ENCODE measurements around the gene CLSTN2. TPM values are rescaled to one million over a fixed set of nuclear protein-coding genes. Genes with fewer than 3 reads are reported as not detected.

CLSTN2 gene
- polyA plus RNA-seq, 1 donor from 2014 or later: not detected

DNA sequence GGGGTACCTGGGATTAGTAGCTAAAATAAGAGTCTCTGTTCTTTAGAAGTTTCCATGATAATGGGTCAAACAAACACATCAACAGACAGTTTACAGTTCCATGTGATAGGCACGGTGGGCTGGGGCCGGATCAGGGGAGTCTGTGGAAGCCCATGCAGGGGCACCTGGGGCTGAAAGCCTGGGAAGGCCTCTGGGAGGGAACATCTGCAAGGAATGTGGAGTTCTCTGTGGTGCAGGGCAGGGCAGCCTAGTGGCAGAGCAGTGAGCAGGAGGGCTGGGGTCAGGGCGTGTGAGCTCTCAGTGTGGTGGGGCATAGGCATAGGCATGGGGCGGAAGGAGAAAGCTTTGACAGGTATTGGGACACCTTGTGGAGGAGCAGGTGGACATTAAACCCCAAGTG is 535.2 kb downstream of the CLSTN2 start:
- H3K36me3 Mint-ChIP-seq: no peaks in the 10 kb centered on the region
- peaks cover 0 to 4% (median 4%) of the 10 kb centered on the region in 3 donors for H3K9me3 Mint-ChIP-seq
- H3K27me3 Mint-ChIP-seq: no peaks in the 10 kb centered on the region
- H3K4me3 Mint-ChIP-seq: no peak overlapping the region
- no peak overlapping the region for H3K27ac Mint-ChIP-seq
- no peaks in the 10 kb centered on the region for H3K4me1 Mint-ChIP-seq

DNA sequence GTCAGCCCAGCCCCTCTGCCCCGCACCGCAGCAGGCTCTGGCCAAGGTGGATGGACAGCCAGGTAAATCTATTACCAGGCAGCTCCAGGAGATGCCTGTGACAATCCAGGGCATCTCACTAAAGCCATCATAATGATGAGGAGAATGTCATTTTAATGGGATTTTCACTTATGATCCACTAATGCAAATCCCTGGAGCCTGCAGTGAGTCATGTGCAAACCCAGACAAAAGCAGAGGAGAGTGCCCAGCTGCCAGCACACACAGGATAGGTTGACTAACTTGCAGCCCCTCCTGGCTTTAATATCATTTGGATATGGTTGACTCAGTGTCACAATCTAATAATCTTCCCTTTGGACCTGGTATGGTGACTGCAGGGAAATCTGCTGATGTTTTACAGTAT is 536.0 kb downstream of the CLSTN2 start:
- H3K36me3 Mint-ChIP-seq: no peaks in the 10 kb centered on the region

GRCh38 chr3:140472306-140473020 is 537.5 kb downstream of the CLSTN2 start:
- H3K27ac Mint-ChIP-seq: no peak overlapping the region
- peaks cover 1% of the 10 kb centered on the region for H3K27me3 Mint-ChIP-seq
- peaks cover 0 to 6% (median 4%) of the 10 kb centered on the region in 3 donors for H3K9me3 Mint-ChIP-seq
- no peaks in the 10 kb centered on the region for H3K36me3 Mint-ChIP-seq
- H3K4me3 Mint-ChIP-seq: no peak overlapping the region
- no peaks in the 10 kb centered on the region for H3K4me1 Mint-ChIP-seq

More for the DNA sequence above, 536.0 kb downstream of the CLSTN2 start:
- H3K4me3 Mint-ChIP-seq: no peak overlapping the region
- H3K27ac Mint-ChIP-seq: no peak overlapping the region
- peaks cover 0 to 4% (median 4%) of the 10 kb centered on the region in 3 donors for H3K9me3 Mint-ChIP-seq
- H3K4me1 Mint-ChIP-seq: no peaks in the 10 kb centered on the region
- H3K27me3 Mint-ChIP-seq: no peaks in the 10 kb centered on the region

- no peak overlapping the region for H3K27ac Mint-ChIP-seq
- H3K4me3 Mint-ChIP-seq: no peak overlapping the region
- no peaks in the 10 kb centered on the region for H3K4me1 Mint-ChIP-seq
- H3K27me3 Mint-ChIP-seq: peaks cover 3% of the 10 kb centered on the region
- H3K36me3 Mint-ChIP-seq: no peaks in the 10 kb centered on the region
- peaks cover 0 to 3% (median 2%) of the 10 kb centered on the region in 3 donors for H3K9me3 Mint-ChIP-seq
These were observed 552.6 kb downstream of the CLSTN2 start for GRCh38 chr3:140487566-140487965.

DNA sequence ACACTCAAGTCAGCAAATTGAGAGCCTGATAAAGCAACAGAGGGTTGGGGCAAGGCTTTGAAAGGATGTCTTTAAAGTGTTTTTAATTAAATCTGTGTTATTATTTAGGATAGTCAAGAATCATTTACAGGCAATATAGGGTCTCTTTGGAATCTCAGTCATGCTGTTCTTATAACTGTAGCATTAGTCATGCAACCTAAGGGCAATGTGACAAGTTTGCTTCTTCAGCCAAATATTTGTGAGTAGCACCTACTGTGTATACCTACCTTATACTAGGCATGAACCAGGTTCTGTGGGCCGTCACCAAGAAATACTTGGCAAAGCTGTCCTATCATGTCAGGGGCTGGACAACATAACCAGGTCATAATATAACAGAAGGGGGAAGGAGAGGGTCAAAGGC is 558.3 kb downstream of the CLSTN2 start:
- Mint-ChIP-seq H3K4me1 (no peaks in the 10 kb centered on the region), H3K36me3 (no peaks in the 10 kb centered on the region), H3K27ac (no peak overlapping the region), H3K9me3 (no peaks in the 10 kb centered on the region), H3K4me3 (no peak overlapping the region), H3K27me3 (no peaks in the 10 kb centered on the region)

DNA sequence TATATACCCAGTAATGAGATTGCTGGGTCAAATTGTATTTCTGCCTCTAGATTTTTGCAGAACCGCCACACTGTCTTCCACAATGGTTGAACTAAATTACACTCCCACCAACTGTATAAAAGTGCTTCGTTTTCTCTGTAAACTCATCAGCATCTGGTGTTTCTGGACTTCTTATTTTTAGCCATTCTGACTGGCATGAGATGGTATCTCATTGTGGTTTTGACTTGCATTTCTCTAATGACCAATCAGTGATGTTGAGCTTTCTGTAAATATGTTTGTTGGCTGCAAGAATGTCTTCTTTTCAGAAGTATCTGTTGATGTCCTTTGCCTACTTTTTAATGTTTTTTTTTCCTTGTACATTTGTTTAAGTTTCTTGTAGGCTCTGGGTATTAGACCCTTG is 560.0 kb downstream of the CLSTN2 start:
- no peaks in the 10 kb centered on the region for H3K27me3 Mint-ChIP-seq

DNA sequence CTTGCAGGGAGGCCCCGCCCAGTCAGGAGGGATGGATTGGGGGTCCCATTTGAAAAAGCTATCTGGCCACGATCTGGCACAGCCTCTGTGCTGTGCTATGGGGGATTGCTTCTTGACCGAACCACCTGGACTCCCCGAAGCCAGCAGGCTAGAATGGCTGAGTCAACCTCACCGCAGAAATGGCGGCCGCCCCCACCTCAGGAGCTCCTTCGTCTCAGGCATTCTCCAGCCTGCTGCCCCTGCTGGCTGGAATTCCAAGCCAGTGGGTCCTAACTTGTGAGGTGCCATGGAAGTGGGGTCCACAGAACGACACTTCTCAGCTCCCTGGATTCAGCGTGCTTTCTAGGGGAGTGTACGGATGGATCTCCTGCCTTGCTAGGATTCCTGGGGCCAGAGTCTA is 562.3 kb downstream of the CLSTN2 start:
- Mint-ChIP-seq H3K4me1 (no peaks in the 10 kb centered on the region), H3K27ac (no peak overlapping the region), H3K4me3 (no peak overlapping the region), H3K36me3 (no peaks in the 10 kb centered on the region), H3K9me3 (peaks cover 0 to 3% (median 0%) of the 10 kb centered on the region in 3 donors), H3K27me3 (peaks cover 2% of the 10 kb centered on the region)

More for the DNA sequence above, 560.0 kb downstream of the CLSTN2 start:
- Mint-ChIP-seq H3K4me3 (no peak overlapping the region), H3K9me3 (no peaks in the 10 kb centered on the region), H3K36me3 (no peaks in the 10 kb centered on the region), H3K4me1 (no peaks in the 10 kb centered on the region), H3K27ac (no peak overlapping the region)

GRCh38 chr3:140499114-140499757 is 564.3 kb downstream of the CLSTN2 start:
- Mint-ChIP-seq H3K36me3 (no peaks in the 10 kb centered on the region), H3K9me3 (peaks cover 0 to 3% (median 0%) of the 10 kb centered on the region in 3 donors), H3K4me3 (no peak overlapping the region), H3K27me3 (peaks cover 2% of the 10 kb centered on the region), H3K27ac (no peak overlapping the region), H3K4me1 (no peaks in the 10 kb centered on the region)

DNA sequence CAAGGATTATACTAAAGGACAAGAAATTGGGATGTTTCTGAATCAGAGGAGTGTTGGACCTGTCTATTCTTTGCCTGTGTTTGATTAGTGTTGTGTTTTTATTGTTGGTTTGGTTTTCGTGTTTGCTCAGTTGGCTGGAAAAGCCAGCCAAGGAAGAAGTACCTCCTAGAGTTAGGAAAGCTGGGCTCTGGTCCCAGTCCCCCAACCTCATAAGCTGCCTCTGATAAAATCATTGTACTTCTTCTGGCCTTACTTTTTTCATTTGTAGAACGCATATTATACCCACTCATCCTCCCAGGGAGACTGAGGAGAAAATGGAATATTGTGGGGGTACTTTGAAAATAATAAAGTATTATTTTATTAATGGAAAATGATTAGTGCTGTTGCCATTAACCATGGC is 565.5 kb downstream of the CLSTN2 start:
- H3K4me3 Mint-ChIP-seq: no peak overlapping the region
- H3K36me3 Mint-ChIP-seq: no peaks in the 10 kb centered on the region
- peaks cover 0 to 3% (median 0%) of the 10 kb centered on the region in 3 donors for H3K9me3 Mint-ChIP-seq
- H3K27ac Mint-ChIP-seq: no peak overlapping the region
- peaks cover 2% of the 10 kb centered on the region for H3K27me3 Mint-ChIP-seq
- H3K4me1 Mint-ChIP-seq: no peaks in the 10 kb centered on the region

DNA sequence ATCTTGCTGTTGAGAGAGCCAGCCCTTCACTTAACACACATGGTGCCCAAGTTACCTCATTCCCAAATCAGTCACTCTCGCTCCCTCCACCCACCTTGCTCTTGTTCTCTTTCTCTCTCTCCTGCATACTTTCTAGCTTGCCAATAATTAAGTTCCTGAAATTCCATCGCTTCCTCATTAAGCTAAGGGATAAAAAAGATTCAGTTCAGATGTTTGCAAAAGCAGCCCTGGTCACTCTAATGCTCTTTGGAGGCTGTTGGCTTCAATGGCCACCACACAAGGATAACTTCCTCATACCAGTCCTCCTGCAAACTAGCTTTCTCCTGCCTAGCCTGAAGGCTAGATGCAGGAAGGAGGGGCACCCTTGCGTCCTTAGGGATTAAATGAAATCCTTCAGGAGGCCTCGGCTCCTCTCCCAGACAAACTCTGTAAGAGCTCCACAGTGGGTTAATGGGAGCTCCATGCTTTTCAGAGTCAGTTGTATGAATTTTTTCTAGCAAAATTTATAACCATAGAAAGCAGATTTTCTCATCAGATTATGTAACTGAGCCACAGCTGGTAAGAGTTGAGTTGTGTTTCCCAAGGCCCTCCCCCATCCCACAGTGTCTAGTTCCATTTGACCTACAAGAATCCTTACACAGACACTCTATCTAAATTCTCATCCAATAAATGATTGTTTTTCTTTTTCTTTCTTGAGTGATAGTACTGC is 566.2 kb downstream of the CLSTN2 start:
- Mint-ChIP-seq H3K9me3 (peaks cover 0 to 3% (median 0%) of the 10 kb centered on the region in 3 donors), H3K27ac (peak overlapping the region in 1 of 3 donors; percentile 27), H3K4me1 (no peaks in the 10 kb centered on the region), H3K27me3 (peaks cover 2% of the 10 kb centered on the region), H3K4me3 (no peak overlapping the region), H3K36me3 (no peaks in the 10 kb centered on the region)

- Mint-ChIP-seq H3K27ac (no peak overlapping the region), H3K27me3 (peaks cover 2% of the 10 kb centered on the region), H3K36me3 (no peaks in the 10 kb centered on the region), H3K9me3 (peaks cover 0 to 3% (median 0%) of the 10 kb centered on the region in 3 donors), H3K4me3 (no peak overlapping the region), H3K4me1 (no peaks in the 10 kb centered on the region)
These were observed 566.9 kb downstream of the CLSTN2 start for GRCh38 chr3:140501770-140502364.

DNA sequence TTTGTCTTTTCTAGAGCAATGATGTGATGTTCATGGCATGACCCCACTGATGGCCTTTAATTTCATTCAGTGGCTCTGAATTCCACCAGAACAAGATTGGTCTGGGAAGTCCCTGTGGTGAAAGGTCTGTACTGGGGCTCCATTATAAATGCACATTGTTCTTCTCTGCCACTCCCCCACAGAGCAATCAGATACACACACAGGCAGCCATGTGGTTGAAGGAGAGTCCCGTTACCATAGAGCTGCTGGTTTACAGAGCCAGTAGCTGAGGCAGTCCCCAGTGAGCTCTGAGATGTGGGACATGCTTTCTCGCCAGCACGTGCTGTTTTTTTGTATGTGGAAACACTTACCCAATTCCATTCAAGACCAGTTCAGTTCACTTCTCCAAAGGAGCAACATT is 570.2 kb downstream of the CLSTN2 start:
- peaks cover 6% of the 10 kb centered on the region for H3K27me3 Mint-ChIP-seq
- H3K36me3 Mint-ChIP-seq: no peaks in the 10 kb centered on the region
- H3K4me1 Mint-ChIP-seq: no peaks in the 10 kb centered on the region
- no peak overlapping the region for H3K4me3 Mint-ChIP-seq
- peaks cover 0 to 3% (median 0%) of the 10 kb centered on the region in 3 donors for H3K9me3 Mint-ChIP-seq
- H3K27ac Mint-ChIP-seq: no peak overlapping the region

DNA sequence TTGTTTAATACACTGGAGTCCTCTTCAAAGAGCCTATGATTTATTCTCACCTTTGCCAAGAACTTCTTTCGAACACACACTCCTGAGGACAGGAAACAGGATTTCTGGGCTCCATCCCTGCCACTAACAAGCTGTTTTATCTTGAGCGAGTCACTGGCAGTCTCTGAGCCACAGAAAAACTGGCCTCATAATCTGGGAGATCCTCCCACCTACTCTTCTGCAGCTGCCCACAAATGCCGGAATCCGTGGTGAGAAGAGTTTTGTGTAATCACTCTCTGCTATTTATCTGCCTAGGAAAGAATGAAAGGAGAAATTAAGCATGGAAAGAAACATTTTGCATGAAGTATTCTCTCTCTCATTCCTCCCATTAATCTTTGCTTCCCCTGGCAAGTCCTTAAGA is 570.9 kb downstream of the CLSTN2 start:
- Mint-ChIP-seq H3K4me1 (no peaks in the 10 kb centered on the region), H3K27me3 (peaks cover 6% of the 10 kb centered on the region), H3K4me3 (no peak overlapping the region), H3K9me3 (no peaks in the 10 kb centered on the region), H3K27ac (no peak overlapping the region), H3K36me3 (no peaks in the 10 kb centered on the region)

GRCh38 chr3:140508550-140508949 is 573.6 kb downstream of the CLSTN2 start:
- no peaks in the 10 kb centered on the region for H3K4me1 Mint-ChIP-seq
- no peak overlapping the region for H3K4me3 Mint-ChIP-seq
- peaks cover 0 to 2% (median 0%) of the 10 kb centered on the region in 3 donors for H3K9me3 Mint-ChIP-seq
- no peaks in the 10 kb centered on the region for H3K36me3 Mint-ChIP-seq
- H3K27ac Mint-ChIP-seq: no peak overlapping the region
- H3K27me3 Mint-ChIP-seq: peaks cover 6% of the 10 kb centered on the region

DNA sequence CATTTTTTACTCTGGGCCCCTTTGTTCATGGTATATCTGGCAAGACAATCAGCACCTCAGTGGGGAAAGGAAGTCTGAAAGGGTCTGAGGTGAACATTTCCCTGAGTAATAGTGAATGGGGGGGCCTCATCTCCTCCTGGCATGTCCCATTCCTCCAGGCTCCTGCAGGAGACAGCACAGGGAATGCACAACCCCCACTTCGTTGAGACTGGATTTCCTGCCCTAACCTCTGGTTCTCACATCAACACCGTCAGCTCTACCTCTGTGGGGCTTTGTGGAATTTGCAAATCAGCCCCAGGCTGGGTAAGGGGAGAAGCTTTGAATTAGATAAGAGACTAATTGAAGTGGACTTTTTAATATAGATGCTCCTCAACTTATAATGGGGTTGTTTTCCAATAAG is 574.5 kb downstream of the CLSTN2 start:
- Mint-ChIP-seq H3K27me3 (peaks cover 6% of the 10 kb centered on the region), H3K4me3 (no peak overlapping the region), H3K27ac (no peak overlapping the region), H3K4me1 (no peaks in the 10 kb centered on the region), H3K36me3 (no peaks in the 10 kb centered on the region), H3K9me3 (peaks cover 0 to 2% (median 0%) of the 10 kb centered on the region in 3 donors)
